ENCODE measurements around the gene CDKN2A.

The CDKN2A gene

GRCh38 chr9:21935631-21936030 is 58.6 kb downstream of the CDKN2A start:
- no peak for DNase-seq

- DNase-seq: no peak
Observed at GRCh38 chr9:21933865-21934264, 60.3 kb downstream of the CDKN2A start.

DNA sequence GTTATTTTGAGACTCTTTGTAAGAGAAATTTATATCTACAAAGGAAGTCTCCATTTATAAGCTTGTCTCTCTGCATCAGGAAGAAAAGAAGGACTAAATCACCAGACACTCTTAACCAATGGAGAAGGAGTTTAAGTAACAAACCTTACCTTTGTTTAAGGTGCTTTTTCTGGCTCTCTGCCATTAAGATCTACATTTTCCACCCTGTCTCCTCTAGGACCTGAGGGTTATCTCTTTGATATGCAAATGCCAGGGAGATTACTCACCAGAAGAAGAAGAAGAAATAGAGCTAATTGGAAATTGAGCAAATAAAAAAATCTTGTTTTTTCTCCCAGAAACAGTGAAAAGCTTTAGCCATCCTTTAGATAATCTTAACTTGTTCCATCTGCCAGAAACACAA is 60.9 kb downstream of the CDKN2A start:
- DNase-seq: no peak

GRCh38 chr9:21931428-21931827 is 62.8 kb downstream of the CDKN2A start:
- DNase-seq: no peak

- no peak for DNase-seq
Observed at GRCh38 chr9:21927752-21928151, 66.4 kb downstream of the CDKN2A start.

GRCh38 chr9:21923694-21924093 is 70.5 kb downstream of the CDKN2A start:
- DNase-seq: no peak

DNA sequence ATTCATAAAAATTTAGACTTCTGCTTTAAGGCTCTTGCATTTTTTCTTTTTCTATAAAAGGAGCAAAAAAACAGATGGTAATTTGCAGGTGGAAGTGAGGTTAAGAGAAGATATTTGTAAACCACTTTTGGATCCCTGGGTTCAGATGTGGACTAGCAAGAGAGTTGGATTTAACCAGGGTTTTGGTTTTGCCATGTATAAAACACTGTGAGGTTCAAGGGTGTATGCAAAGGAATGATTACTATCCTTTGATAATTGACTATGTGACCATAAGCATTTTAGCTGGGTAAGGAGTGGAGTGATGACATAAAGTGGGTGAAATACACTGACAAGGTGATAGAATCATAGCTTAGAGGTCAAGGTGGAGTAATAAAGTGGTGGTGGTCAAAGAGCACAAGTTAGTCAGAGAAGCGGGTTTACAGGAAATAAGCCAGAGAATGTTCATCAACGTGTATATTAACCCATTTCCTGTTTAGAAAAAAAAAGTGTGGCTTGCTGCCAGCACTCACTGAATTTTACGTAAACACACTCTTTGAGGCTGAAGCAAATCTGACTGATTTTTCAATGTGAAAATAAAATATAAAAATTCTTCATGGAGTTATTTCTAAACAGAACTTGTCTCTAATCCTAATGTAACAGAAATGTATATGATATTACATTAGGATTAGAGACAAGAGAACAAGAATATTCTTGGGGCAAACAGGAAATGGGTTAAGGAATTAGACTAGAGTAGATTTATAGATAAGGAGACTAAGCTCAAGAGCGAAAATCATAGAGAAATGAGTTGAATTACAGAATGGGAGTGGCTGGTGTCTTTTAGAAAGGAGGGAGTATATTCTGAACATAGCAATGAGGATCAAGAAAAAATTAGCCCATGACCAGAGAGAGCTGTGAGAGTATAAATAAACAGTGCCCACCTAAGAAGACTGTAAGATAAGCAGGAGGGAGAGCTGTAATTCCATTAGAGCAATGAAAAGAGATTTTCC is 74.5 kb downstream of the CDKN2A start:
- DNase-seq: peak; percentile 15
